ENCODE results near the gene PLPP4. TPM values are rescaled to one million over a fixed set of nuclear protein-coding genes. Genes with fewer than 3 reads are reported as not detected.

Gene PLPP4
- total and polyA plus RNA-seq, 11 donors = 0.29 TPM; not detected in 10

GRCh38 chr10:120424198-120424464 is 32.9 kb upstream of the PLPP4 start:
- intact Hi-C loops (cut with DNase I) = loop anchor here in 5 of 10 donors (5.0 to 10.0 kb wide), 2 partner anchors 311 to 313 kb away; no protein-coding TSS in a partner anchor
- TF ChIP-seq POLR2A (IDR thresholded peaks at IDR 0.05) (no peak), CTCF (IDR thresholded peaks at IDR 0.05) (no peak)
- Histone ChIP-seq H3K4me3 (no peak overlapping the region), H3K27me3 (peaks cover 0 to 3% (median 0%) of the 10 kb centered on the region in 9 donors), H3K9me3 (no peaks in the 10 kb centered on the region), H3K27ac (no peak overlapping the region), H3K4me1 (no peaks in the 10 kb centered on the region), H3K36me3 (no peaks in the 10 kb centered on the region)
- DNase-seq (no peak), ATAC-seq (no peak)
- WGBS, 4 donors = 55 to 75% (median 60%) methylated on average over 4 of the region's 4 CpGs

GRCh38 chr10:120426306-120426705 is 30.7 kb upstream of the PLPP4 start:
- Histone ChIP-seq H3K4me3 (no peak overlapping the region), H3K27me3 (peaks cover 0 to 7% (median 2%) of the 10 kb centered on the region in 9 donors), H3K27ac (no peak overlapping the region), H3K36me3 (no peaks in the 10 kb centered on the region), H3K9me3 (no peaks in the 10 kb centered on the region), H3K4me1 (no peaks in the 10 kb centered on the region)
- DNase-seq = no peak
- TF ChIP-seq POLR2A (IDR thresholded peaks at IDR 0.05) = no peak
- TF ChIP-seq CTCF (IDR thresholded peaks at IDR 0.05) = no peak
- intact Hi-C loops (cut with DNase I) = loop anchor here in 1 of 10 donors (10.0 kb wide), 1 partner anchor 308 kb away; no protein-coding TSS in a partner anchor
- ATAC-seq = no peak
- WGBS, 4 donors = 51 to 67% (median 57%) methylated on average over 3 of the region's 3 CpGs

GRCh38 chr10:120428754-120429153 is 28.3 kb upstream of the PLPP4 start:
- H3K27me3 ChIP-seq = peaks cover 0 to 23% (median 5%) of the 10 kb centered on the region in 9 donors
- H3K36me3 ChIP-seq = no peaks in the 10 kb centered on the region
- no peaks in the 10 kb centered on the region for H3K4me1 ChIP-seq
- TF ChIP-seq POLR2A (IDR thresholded peaks at IDR 0.05) (no peak), CTCF (IDR thresholded peaks at IDR 0.05) (no peak)
- no peak overlapping the region for H3K4me3 ChIP-seq
- no peaks in the 10 kb centered on the region for H3K9me3 ChIP-seq
- WGBS, 4 donors = 64 to 72% (median 68%) methylated on average over 5 of the region's 5 CpGs
- H3K27ac ChIP-seq = no peak overlapping the region
- intact Hi-C loops (cut with DNase I) = loop anchor here in 1 of 10 donors (10.0 kb wide), 1 partner anchor 306 kb away; no protein-coding TSS in a partner anchor
- ATAC-seq (no peak), DNase-seq (no peak)

GRCh38 chr10:120429395-120429794 is 27.6 kb upstream of the PLPP4 start:
- TF ChIP-seq CTCF (IDR thresholded peaks at IDR 0.05) (no peak), POLR2A (IDR thresholded peaks at IDR 0.05) (no peak)
- no peaks in the 10 kb centered on the region for H3K4me1 ChIP-seq
- H3K27me3 ChIP-seq = peaks cover 0 to 25% (median 5%) of the 10 kb centered on the region in 9 donors
- ATAC-seq (no peak), DNase-seq (no peak)
- no peak overlapping the region for H3K4me3 ChIP-seq
- no peaks in the 10 kb centered on the region for H3K36me3 ChIP-seq
- intact Hi-C loops (cut with DNase I) = loop anchor here in 1 of 10 donors (10.0 kb wide), 1 partner anchor 305 kb away; no protein-coding TSS in a partner anchor
- WGBS, 4 donors = 66 to 80% (median 74%) methylated on average over 5 of the region's 5 CpGs
- H3K27ac ChIP-seq = no peak overlapping the region
- H3K9me3 ChIP-seq = no peaks in the 10 kb centered on the region
